Muscle of back (tissue), 11 donors: ENCODE measurements around the gene SLC4A5. TPM values are rescaled to one million over a fixed set of nuclear protein-coding genes. Genes with fewer than 3 reads are reported as not detected.
A peak's percentile ranks its signal among the peaks of the same experiment; 100 is the strongest.
"Not testable (repeated sequence)": the region's sequence is repeated elsewhere in the genome, so short reads cannot be mapped to it uniquely, and the experiment has no call there.

Source experiments
- DNase-seq, 3 donors: peaks; one replicate each; pipeline versions ENCODE4 v3.0.0 to v3.0.0-alpha.2; 2013
- polyA plus RNA-seq, 10 donors: library from polyadenylated mRNA; unstranded; fragments of 120-200 nt; gene quantifications; one replicate each; pipeline ENCODE4 v1.2.1, GENCODE V29; 2013; ENCODE audit not compliant: insufficient read length in 10 of 10

SLC4A5 gene
- polyA plus RNA-seq, 10 donors, result 1.4 to 3.9 (median 2.2) TPM

DNA sequence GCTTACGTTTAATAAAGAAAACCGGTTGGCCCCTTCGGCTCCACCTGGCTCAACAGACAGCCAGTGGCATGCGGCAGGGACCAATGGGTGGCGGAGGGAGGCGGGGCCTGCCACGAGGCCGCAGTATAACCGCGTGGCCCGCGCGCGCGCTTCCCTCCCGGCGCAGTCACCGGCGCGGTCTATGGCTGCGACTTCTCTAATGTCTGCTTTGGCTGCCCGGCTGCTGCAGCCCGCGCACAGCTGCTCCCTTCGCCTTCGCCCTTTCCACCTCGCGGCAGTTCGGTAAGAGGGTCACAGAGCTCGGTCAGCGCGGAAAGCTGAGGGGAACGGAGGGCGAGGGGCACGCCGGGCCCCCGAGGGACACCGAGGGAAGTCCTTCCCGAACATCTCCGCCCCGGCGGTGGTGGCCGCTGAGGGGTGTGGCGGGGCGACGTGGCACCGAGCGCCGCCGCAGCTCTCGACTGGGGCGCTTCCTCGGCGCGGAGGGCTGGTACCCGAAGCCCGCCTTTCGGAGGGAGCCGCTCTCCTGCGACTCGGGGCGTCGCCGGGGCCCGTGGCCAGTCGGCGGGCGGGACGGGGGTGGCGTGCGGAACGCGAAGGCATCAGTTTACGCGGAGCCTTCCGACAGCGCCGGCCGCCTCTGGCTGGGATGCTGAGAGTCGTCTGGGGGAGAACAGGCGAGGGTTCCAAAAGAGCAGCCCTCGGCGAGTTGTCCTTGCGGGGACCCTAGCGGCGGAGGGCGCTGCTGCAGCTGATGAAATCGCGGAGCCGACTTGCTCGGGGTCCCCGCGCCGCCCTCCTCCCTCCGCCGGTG lies 144.5 kb downstream of the SLC4A5 start, which contains the start of gene MTHFD2:
Gene MTHFD2 (plus strand): TSS at position 155 of the 814 bp plus-strand sequence. CDS start 27 bp downstream, at position 182.
- peak; percentile 91 to 97 (median 96) for DNase-seq

DNA sequence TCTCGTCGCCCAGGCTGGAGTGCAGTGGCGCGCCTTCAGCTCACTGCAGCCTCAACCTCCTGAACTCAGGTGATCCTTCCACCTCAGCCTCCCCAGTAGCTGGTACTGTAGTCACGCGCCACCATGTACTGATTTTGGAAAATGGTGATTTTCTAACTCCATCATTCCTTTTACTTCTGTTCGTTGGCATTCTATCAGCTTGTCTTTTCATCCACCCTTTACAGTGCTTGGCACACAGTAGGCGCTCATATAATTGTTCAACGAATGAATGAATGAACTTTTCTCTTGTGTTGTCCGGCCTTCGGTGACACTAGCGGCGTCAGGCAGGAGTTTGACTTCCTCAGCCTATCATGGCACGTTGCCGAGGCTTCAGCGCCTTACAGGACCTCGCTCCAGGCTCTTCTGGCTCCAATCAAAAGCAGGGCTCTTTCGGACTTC lies 145.2 kb downstream of the SLC4A5 start:
- DNase-seq, result no peak

DNA sequence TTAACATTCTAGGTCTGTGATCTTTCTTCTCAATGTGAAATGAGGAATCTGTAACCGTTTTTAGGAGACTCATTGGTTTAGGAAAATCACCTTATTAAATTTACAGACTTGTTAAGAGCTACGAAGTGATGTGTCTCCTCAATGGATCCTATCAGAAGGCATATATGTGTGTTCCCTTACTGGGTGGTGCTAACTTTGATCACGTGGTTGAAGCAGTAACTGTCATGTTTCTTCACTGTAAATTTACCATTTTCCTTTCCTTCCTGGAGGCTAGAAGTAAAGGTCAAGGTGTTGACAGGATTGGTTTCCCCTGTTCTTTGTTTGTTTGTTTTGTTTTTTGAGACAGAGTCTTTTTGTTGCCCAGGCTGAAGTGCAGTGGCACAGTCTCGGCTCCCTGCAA lies 146.2 kb downstream of the SLC4A5 start:
- no peak for DNase-seq

DNA sequence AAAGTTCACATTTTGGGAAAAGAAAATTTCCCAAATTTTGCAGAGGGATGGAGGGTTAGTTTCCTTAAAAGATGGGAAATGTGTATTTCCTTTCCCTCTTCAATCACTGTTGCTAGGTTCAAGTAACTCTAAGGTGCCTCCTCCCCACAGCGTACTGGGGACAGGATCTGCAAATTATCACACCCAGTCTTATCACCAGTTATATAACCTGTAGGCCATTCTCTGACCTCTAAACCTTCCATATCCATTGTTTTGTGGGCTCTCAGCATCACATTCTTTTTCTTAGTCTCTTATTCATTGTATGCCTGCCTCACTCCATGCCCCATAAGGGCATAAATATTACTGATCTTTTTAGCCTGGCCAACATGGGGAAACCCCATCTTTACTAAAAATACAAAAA lies 148.4 kb downstream of the SLC4A5 start:
- DNase-seq, result no peak

DNA sequence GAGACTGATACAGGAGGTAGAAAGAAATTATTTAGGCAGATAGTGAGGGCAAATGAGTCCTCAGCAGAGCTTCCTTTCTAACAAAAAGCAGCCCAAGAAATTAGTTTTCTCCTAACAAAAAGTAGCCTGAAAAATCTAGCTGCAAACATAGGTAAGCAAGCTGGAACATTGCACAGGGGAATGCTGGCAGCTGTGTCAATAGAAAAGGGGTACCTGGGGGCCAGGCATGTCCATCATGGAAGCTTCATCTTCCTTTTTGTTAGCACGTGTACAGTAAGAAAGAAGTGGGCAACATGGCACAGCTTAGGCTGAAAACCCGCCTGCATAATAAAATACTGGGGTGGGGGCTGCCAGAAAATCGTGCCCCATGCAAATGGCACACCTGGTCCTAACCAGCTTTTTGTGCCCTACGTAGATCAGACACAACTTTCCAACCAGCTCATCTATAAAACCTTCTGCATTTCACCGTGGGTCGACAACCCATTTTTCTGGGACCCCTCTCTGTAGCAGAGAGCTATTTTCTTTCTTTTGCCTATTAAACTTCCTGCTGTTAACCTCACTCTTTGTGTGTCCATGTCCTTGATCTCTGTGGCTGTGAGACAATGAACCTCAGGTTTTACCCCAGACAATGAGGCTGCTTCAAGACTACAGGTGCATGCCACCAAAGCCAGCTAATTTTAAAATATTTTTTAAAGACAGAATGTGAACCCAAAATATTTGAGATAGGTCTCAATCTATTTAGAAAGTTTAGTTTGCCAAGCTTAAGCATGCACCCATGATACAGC lies 151.4 kb downstream of the SLC4A5 start:
- DNase-seq, result no peak

DNA sequence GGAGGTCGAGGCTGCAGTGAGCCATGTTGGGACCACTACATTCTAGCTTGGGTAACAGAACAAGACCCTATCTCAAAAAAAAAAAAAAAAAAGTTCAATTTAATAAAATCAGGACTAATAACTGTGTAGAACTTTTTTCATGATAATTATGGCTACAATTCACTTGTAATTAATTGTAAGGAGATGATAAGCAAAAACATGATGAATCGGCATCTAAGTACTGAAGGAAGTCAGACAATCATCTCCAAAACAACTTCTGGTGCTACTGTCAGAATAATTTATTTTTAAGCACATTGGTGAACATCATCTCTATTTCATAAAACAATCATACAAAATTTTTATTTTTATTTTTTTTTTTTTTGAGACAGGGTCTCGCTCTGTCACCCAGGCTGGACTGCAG lies 154.5 kb downstream of the SLC4A5 start:
- DNase-seq, result no peak

DNA sequence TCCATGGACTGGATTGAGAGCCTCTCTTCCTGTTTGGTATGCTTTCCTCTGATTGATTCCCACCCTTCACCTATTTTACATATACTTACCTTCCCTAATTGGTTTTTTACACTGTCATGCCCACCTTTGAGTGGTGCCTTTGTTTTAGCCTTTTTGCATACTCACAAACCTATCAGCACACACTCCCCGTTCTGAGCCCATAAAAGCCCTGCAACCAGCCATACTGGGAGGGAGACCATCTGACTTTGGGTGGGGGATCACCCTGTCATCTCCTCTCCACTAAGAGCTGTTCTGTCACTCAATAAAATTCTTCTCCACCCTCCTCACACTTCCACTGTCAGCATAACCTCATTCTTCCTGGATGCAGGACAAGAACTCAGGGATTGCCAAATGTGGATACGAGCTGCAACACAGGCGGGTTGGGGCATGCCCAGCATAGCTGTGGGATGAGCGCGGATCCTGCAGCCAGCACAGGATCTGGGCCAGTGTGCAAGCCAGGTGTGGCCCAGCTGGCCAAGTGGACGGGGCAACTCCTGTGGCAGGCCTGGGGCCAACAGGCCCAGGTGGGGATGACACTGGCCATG lies 155.1 kb downstream of the SLC4A5 start:
- no peak for DNase-seq

DNA sequence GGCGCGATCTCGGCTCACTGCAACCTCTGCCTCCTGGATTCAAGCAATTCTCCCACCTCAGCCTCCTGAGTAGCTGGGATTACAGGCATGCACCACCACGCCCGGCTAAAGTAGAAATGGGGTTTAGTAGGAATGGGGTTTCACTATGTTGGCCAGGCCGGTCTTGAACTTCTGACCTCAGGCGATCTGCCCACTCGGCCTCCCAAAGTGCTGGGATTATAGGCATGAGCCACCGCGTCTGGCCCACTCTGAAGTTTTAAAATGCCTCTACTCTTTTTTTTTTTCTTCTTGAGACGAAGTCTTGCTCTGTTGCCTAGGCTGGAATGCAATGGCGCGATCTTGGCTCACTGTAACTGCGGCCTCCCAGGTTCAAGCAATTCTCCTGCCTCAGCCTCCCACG lies 156.5 kb downstream of the SLC4A5 start:
- not testable (repeated sequence) for DNase-seq

DNA sequence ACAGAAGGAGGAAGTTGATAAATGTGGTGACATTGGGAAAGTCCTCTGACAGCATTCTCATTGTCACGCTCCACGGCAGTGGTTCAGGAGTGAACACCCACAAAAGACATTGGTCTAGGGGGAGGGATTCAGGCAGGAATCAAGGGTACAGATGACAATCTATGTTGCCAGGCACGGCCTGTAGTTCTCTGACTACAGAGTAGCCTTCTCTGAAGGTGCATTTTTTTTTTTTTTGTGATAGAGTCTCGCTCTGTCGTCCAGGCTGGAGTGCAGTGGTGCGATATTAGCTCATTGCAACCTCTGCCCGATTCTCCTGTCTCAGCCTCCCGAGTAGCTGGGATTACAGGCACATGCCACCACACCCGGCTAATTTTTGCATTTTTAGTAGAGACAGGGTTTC lies 157.2 kb downstream of the SLC4A5 start:
- DNase-seq, result peak in 1 of 3 donors; percentile 37

DNA sequence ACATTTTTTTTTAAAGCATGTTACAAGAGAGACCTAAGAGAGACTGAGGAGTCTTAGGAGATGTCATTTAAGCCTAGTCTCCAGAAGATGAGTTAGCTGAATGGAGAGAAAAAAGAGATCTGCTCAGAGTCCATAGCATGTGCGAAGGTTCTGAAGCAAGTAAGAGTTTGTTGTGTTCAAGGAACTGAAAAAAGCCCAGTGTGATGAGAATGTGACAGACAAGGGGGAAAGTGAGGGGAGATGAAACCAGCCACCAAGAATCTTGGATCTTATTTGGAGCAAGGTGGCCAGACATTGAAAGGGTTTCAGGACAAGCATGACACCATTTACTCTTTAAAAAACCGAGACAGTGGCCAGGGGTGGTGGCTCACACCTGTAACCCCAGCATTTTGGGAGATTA lies 159.3 kb downstream of the SLC4A5 start:
- no peak for DNase-seq

DNA sequence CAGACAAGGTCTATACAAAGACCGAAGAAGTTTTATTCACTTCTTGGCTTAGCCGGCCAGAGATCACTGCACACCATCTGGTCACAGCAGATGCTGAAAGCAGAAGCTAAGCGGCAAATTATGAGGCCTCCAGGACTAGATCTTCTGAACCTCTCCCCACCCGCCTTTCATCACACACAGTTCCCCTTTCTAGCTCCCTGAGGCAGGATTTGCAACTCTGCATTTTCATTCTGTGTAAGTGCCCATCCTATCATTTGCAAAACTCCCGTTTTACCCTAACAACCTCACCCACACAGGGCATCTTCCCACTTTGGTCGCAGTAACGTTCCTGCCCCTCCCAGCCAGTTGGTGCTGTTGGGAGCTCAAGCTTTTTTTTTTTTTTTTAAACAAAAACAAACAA lies 161.5 kb downstream of the SLC4A5 start:
- peak in 1 of 3 donors; percentile 36 for DNase-seq

DNA sequence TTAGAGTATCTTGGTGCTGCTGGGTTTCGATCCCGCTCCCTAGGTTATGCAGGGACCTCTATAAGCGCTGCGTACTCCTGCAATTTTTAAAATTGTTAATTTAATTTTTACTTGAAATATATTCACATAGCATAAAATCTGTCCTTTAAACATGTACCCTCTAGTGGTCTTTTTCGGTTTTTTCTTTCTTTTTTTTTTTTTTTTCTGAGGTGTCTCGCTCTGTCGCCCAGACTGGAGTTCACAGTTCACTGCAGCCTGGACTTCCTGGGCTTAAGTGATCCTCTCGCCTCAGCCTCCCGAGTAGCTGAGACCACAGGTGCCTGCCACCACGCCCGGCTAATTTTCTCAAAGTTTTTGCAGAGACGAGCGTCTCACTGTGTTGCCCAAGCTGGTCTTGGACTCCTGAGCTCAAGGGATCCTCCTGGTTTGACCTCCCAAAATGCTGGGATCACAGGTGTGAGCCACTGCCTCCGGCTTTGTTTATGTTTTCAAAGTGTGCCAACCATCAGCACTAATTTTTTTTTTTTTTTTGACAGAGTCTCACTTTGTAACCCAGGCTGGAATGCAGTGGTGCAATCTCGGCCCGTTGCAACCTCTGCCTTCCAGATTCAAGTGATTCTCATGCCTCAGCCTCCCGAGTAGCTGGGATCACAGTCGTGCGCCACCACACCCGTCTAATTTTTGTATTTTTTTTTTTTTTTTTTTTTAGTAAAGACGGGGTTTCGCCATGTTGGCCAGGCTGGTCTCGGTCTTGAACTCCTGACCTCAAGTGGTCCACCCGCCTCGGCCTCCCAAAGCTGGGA lies 164.0 kb downstream of the SLC4A5 start:
- DNase-seq, result no peak

DNA sequence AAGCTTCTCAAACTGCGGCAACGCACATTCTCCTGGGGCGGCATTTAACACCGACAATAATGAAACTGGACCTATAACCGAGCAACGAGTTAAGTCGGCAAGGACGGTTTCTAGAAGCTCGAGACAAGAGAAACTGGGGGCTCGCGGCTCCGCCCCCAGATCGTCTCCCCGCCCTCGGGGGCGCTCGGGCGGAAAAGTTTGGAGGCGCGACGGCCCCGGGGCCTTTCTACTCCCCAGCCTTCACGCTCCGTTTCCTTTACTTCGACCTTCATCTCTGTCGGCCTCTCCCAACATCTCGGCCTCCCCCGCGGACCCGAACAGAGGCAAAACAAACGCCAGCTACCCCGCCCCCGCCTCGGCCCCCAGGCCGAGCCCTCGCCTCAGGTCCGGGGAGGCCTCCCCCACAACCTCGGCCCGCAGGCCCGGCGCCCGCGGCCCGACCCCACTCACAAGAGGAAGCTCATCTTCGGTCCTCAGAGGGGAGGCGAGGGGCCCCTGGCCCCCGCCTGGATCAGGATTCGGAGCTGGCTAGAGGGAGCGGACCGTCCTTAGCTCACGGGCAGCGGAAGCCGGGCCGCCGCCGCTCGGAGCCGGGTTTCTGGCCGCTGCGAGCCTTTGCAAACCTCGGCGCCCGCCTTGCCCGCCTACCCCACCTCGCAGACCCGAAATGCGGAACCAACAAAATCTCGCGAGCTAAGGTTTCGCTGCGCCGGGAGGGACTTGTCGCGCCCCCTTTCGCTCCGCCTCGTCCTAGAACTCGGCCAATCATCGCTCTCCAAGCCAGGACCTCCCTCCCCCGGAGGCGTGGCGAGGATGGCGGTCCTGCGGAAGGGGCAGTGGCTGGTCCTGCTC lies 164.8 kb downstream of the SLC4A5 start, which contains the start of gene MOB1A:
Gene MOB1A (minus strand): TSS at position 669 of the 852 bp plus-strand sequence. CDS start 205 bp downstream, at position 464.
- peak; percentile 98 to 99 (median 99) for DNase-seq

DNA sequence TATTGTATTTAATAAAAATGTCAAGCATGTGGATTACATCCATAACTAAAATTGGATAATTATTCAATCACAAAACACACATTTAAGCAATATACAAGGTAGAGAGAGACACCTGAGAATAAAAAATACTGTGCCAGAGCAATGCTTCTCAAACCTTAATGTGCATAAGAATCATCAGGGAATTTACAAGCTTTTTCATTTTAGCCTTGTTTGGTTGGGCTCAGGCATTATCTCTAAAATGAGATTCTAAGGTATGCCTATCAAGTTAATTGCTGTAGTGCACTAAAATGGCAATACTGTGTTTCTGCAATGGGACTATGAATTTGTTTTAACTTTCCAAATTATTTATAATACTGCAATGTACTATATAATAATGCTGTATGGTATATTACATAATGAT lies 165.5 kb downstream of the SLC4A5 start:
- DNase-seq, result no peak

DNA sequence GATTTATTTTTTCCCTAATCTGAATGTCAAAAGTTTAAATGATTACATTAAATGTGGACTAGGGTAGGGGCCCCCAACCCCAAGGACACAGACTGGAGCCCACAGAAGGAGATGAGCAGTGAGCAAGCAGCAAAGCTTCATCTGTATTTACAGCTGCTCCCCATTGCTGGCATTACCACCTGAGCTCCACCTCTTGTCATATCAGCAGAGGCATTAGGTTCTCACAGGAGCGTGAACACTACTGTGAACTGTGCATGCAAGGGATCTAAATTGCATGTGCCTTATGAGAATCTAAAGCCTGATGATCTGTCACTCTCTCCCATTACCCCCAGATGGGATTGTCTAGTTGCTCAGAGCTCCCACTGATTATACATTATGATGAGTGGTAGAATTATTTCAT lies 168.3 kb downstream of the SLC4A5 start:
- no peak for DNase-seq

DNA sequence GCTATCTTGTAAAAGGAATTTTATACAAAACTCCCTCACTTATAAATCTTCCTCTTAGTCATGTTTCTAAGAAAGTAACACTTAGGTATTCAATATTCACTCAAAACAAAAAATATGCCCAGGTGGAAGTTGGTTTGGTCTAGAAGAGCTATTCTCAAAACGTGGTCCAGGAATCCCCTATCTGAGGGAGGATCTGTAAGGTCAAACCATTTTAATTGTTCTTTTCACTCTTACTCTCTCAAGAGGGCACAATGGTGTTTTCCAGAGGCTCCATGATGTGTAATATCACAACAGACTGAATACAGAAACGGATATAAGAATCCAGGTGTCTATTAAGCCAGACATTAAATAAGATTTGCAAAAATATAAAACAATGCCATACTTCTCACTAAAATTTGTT lies 174.5 kb downstream of the SLC4A5 start:
- no peak for DNase-seq
